NCI-H510A (cell line): Measurements from ENCODE around the gene PPM1M.

Source experiments
- DNase-seq: peaks from one replicate; lab custom pipeline; 2025; lab: John Stamatoyannopoulos, UW

PPM1M gene

GRCh38 chr3:52295671-52296208 lies 50.2 kb downstream of the PPM1M start:
- DNase-seq = no peak

DNA sequence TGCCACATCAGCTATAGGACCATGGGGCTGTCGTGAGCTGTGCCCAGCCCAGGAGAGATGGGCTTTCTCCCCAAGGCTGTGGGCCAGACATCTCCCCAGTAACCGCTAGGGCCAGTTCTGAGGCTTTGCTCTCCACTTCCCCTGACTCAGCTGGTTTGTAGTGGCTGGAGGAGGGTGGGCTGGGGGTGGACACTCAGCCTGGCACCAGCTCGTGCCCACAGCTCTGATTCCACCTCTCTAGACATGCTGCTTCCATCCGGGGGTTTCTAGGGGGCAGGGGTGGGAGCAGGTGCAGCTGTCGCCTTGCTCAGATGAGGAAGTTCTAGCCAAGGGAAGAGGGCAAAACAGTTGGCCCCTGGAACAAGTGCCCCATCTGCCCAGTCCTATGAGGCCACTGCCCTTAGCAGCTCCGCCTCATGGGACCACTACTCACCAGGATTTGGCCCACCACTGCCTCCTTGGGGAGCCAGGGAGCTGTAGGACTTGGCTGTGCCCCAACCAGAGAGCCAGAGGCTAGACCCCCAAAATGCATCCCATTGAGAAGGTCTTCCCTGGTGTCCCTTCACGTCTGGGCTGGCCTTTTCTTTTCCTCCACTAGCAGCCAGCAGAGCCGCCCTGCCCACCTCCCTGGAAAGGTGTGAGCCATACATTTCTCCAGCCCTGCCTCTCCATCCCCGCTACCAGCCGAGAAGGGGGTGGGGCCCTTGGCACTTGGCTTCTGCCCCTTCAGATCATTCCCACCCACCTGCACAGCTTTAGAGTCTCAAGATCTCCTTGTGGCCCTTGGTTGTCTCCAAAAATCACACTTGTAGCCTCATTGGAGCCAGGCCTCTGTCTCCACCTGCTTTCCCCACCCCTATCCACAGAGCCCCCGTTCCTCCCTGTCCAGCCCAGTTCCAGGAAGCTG lies 51.9 kb downstream of the PPM1M start:
- DNase-seq = no peak

DNA sequence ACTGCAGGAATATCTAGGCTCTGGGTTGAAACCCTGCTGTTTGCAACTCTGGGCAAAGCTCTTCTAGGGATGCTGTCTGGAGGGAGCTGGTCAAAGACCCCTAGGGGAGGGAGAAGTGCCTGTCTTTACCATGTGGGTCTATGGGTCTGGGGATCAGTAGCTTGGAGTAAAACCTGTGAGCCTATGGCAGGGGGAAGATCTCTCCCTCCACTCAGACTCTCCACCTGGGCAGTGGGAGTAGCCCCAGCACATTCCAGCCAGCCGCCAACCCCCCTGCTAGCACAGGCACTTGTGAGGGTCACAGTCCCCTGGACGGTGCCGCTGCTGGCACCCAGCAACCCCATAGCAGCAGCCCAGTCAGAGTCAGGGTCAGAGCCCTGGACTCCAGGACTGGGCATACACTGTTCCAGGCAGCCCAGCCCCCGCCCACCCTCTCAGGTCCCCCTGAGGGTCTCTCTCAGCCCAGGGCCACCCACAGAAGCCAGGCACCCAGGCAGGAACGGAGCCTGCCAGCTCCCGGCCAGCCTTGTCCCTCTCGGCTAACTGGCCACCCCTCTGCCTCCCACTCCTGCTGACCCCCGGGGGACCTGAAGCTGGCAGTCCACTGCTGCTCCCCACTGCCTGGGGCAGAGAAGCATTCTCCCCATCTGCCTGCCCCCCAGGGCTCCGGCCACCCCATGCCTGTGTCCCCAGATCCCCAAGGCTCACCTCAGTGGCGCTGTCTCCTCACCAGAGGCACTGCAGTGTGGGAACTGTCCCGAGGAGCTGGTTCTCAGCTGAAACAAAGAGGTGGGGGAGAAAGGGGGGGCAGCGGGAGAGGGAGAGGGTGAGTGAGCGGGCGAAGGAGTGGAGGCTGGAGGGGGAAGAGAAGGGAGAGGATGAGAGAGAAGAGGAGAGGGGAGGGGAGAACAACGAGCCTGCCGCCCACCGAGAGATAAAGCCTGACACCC lies 52.9 kb downstream of the PPM1M start:
- no peak for DNase-seq

DNA sequence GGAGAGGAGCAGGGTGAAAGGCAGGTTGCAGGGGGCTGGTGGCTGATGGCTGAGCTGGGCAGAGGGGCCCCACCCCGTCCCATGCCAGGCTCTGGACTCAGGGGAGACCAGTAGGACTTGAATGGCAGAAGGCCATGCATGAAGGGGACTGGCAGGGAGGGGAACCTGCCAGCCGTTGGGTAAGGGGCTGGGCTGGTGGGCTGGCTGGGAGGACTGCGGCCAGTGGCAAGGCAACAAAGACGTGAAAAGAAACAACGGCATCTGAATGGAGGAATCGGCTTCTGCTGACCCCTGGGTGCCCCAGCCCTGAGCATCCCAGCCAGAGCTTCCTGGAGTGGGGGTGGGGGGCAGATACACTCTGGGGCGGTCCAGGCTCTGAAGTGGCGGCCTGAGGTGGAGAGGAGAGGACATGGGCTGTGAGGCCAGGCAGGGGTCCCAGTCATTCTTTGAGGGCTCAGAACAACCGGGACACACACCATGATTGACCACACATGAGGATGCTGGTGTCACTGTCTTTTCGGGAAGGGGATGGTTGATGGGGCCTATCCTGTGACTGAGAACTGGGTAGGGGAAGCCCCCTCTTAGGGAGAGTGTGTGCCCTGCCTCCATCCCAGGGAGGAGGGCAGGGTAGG lies 53.8 kb downstream of the PPM1M start:
- no peak for DNase-seq
